NCI-H1436 treated with DMSO at 0.1 percent for 48 hours (cell line): ENCODE measurements around the gene CDKN1A.
"Not testable (repeated sequence)": the region's sequence is repeated elsewhere in the genome, so short reads cannot be mapped to it uniquely, and the experiment has no call there.

Experiments
- DNase-seq: peaks from one replicate; lab custom pipeline; 2025; lab: John Stamatoyannopoulos, UW

CDKN1A gene

GRCh38 chr6:36695414-36695813 is 16.9 kb downstream of the CDKN1A start:
- DNase-seq: no peak

DNA sequence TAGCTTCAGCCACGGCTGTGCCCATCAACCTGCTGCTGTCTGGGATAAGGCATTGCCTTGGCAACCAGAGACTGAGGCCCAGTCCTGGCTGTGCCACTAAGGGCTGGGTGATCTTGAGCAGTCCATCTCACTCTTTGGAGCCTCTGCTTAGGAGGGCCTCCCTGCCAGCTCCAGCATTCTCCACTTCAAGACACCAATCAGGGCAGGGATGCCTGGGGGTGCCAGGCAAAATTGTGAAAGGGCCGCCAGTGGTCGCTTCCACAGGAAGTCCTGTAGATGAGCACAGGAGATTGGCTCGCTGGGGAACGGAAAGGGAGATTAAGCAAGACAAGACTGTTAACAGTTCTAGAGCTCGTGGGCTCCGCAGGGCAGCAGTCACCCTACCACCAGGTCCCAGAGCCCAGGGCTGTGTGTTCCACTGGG is 19.0 kb downstream of the CDKN1A start, which contains the start of gene RAB44:
Gene RAB44, plus strand, starts transcription at position 346 of the 423 bp plus-strand sequence. CDS start 6,410 bp downstream, outside the sequence.
- DNase-seq: no peak

DNA sequence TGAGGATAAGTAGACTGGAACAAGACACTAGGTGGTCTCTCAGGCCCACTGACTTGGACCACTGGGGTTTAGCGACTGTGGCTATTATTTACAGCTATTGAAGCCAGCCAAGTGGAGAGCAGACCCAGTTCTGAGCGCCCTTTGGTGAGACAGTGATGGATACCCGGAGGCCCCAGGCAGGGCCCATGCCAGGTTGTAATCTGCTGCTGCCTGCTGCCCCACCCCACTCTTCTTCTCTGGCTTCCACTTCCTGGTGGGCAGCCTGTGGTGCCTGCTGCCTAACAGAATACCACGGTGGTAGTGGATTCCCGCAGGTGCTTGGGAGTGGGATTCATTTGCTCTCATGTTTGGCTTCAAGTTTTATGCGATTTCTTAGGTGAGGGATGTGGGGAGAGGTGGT is 19.7 kb downstream of the CDKN1A start:
- DNase-seq: no peak

DNA sequence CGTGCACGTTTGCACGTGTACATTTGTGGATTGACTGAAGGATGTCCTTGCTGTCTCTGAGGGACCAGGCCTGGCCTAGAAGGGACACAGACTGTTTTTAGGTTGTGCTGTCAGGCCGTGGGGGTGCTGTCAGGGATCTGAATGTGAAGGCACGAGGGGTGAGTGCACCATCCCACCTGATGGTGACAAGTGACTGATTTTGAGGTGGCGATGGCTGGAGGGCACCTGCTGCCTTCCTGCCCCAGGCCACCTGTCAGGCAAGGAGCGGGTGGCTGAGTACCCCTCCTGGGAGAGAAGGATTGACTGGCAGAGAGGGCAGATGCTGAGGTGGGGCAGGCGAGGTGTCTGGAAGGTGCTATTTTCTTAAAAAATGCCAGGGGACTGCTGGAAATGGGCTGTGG is 20.4 kb downstream of the CDKN1A start:
- no peak for DNase-seq

- DNase-seq: no peak
These were observed 20.8 kb downstream of the CDKN1A start for GRCh38 chr6:36699348-36699747.

DNA sequence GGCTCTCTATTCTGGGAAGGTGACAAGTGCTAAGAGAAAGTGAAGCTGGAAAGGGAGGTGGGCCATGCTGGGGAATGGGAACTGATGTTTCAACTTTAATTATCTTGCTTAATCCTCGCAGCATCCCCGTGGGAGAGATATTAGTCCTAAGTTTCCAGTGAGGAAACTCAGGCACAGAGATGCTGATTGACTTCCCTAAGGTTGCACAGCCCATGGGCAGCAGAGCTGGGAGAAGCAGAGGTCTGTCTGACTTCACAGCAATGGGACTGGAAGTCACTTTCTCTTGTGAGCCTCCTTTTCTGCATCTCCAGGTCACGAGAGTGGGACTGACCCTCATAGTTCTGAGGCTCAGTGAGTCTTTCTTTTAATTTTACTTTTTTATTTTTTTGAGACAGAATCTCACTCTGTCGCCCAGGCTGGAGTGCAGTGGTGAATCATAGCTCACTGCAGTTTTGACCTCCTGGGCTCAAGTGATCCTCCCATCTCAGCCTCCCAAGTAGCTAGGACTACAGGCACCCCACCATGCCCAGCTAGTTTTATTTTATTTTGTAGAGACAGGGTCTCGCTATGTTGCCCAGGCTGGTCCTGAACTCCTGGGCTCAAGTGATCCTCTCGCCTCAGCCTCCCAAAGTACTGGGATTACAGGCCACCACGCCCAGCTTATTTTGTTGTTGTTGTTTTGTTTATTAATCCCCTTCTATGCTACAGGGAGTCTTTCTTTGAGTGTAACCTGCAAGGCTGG is 21.7 kb downstream of the CDKN1A start:
- no peak for DNase-seq

DNA sequence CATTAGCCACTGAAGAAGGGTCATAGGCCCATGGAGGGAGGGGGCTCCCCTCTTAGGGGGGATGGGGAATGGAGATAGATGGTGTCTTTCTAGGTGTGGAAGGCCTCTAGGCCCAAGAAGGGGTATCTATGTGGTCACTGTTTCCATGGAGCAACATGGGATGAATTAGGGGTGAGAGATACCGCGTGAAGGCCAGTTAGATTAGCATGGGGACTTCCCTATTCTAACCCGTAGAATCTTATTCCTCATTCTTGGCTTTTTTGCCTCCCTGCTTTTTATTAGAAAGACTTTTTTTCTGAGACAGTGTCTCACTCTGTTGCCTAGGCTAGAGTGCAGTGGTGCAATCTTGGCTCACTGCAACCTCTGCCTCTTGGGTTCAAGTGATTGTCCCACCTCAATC is 22.3 kb downstream of the CDKN1A start:
- DNase-seq: no peak

DNA sequence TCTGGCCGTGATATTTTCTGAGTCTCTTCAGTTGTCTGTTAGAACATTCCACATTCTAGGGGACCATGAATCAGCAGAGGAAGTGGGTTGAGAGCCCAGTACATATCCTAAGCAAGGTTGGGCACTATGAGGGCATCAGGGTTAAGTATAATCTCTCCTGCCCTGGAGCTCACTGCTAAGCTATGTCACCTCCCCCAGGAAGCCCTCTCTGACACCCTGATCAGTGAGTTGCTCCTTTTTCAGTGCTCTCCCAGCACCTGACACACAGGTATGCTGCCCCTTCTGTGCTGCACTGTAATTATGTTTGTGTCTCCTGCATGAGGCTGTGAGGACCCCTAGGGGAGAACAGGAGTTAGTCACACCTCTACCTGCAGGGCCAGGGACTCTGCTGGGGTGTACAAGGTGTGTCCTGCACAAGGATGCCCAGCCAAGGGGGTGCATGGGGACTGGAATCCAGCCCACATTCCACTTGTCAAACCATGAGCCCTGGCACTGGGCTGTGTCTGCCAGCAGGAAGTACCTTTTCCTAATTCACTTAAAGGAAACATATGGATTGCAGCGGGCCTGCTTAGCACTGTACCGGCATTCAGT is 23.0 kb downstream of the CDKN1A start:
- no peak for DNase-seq

DNA sequence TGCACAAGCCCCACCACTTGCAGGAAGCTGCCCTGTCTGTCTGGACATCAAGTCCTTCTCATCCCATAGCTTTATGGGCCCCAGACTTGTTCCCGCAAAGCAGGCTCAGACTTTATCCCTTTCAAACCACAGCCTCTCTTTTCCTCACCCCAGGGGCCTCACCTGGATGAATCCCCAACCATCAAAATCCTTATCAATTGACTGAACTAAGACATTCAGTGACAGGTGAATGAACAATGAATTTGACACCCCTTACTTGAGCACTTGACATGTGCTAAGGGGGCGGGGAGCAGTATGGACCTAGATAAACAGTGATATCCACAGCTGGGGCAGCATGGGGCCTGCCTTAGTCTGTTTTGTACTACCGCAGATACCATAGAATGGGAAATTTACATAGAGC is 24.1 kb downstream of the CDKN1A start:
- DNase-seq: no peak

- DNase-seq: no peak
These were observed 24.6 kb downstream of the CDKN1A start for GRCh38 chr6:36703081-36703606.

- no peak for DNase-seq
These were observed 25.5 kb downstream of the CDKN1A start for GRCh38 chr6:36703982-36704381.

- DNase-seq: not testable (repeated sequence)
These were observed 26.6 kb downstream of the CDKN1A start for GRCh38 chr6:36704961-36705577.

- DNase-seq: no peak
These were observed 27.8 kb downstream of the CDKN1A start for GRCh38 chr6:36706339-36706738.

GRCh38 chr6:36712816-36713215 is 34.3 kb downstream of the CDKN1A start:
- no peak for DNase-seq

DNA sequence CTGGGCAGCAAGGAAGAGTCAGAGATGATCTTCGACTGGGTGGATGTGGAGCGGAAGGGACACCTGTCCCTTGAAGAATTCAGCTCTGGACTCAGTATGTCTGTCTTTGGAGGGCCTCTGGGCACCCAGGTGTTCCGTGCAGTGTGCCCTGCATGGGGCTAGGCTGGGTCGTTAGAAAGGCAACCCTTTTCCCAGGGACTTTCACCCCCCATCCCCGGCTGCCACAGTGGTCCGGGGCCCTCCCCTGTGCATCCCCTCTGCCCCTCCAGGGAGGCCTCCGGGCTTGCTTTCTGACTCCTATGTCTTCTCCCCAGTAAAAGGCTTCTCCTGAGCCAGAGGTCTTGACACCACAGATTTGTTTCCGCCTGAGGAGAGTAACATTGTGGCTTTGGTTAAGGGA is 35.3 kb downstream of the CDKN1A start:
- no peak for DNase-seq

- no peak for DNase-seq
These were observed 36.0 kb downstream of the CDKN1A start for GRCh38 chr6:36714511-36714910.

DNA sequence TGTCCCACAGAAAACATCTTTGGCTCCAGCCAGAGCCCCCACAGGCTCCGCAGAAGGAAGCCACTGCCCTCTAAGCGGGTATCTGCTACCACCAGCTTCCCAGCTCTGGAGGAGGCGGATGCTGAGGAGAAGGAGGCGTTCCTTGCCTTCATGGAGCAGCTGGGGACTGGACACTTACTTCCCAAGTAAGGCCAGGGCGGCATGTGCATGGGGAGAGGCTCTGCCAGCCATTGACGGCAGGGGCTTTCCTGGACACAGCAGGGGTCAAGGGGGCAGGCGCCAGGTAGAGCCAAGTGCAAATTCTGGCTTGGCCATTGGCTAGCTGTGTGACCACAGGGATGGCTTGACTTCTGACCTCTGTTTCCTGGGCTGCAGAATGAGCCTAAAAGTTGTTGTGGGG is 37.0 kb downstream of the CDKN1A start:
- DNase-seq: no peak

DNA sequence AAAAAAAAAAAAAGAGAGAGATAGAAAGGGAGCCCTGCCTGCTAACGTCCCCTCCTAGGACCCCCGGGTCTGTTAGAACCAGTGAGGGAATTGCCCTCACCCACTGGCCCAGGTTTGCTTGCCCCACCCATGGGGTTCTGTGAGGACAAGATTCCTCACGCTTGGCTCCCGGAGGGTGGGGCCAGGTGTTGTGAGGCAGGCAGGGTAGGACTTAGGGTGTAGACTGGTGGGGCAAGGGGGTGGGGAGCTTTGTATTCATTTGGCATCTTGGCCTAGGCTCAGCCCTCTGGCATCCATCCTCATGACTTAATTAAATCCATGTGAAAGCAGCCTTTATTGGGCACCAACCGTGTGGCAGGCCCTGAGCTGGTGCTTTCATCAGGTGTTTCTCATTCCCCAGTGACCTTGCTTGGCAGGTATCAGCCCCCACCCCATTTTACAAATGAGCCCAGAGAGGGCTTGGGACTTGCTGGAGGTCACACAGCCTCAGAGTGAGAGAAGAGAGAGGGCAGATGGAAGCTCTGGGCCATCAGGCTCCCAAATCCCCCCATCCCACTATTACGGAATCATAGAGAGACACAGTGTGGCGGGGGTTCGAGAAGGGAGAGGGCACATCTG is 38.1 kb downstream of the CDKN1A start:
- DNase-seq: no peak

- DNase-seq: no peak
These were observed 38.8 kb downstream of the CDKN1A start for GRCh38 chr6:36717231-36717825.

GRCh38 chr6:36717871-36718540 is 39.5 kb downstream of the CDKN1A start:
- no peak for DNase-seq

GRCh38 chr6:36718560-36718959 is 40.0 kb downstream of the CDKN1A start:
- no peak for DNase-seq

DNA sequence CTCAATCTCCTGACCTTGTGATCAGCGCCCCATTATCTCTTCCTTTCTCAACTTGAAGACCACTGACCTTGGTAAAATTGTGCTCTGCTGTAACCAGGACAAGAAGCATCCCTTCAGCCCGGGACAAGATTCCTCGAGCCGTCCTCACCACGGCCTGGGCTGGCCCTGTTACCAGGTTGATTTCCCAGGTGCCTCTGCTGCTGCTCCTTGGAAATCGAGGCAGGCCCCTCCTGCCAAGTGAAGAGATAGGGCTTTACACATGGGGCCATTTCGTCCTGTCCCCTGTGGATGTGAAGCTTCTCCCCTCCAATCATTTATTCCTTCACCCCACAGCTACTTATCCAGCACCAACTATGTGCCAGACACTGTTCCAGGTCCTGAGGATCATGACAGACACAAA is 40.6 kb downstream of the CDKN1A start:
- no peak for DNase-seq
